ENCODE measurements around the gene UGDH. TPM values are rescaled to one million over a fixed set of nuclear protein-coding genes. Genes with fewer than 3 reads are reported as not detected.
"Not testable (repeated sequence)": the region's sequence is repeated elsewhere in the genome, so short reads cannot be mapped to it uniquely, and the experiment has no call there.

The UGDH gene
- total and polyA plus RNA-seq, 2 experiments from 2014 or later: 223 to 374 TPM

GRCh38 chr4:39541987-39542610 lies 14.9 kb upstream of the UGDH start:
- Histone ChIP-seq H3K36me3 (replicated peaks; ENCODE audit: insufficient read depth, low read depth) (no peaks in the 10 kb centered on the region), H3K9me3 (ENCODE audit: low read depth) (no peaks in the 10 kb centered on the region), H3K27ac (peak overlapping the region; percentile 43), H2AFZ (no peak overlapping the region), H3K4me3 (no peak overlapping the region), H3K4me1 (ENCODE audit: insufficient read depth) (peaks cover 20% of the 10 kb centered on the region), H4K20me1 (ENCODE audit: insufficient read depth, poor library complexity, severe bottlenecking) (no peaks in the 10 kb centered on the region), H3K9me2 (replicated peaks; ENCODE audit: insufficient read depth) (no peaks in the 10 kb centered on the region), H3K27me3 (no peaks in the 10 kb centered on the region), H3K79me2 (peaks cover 3% of the 10 kb centered on the region), H3K4me2 (peak overlapping the region; percentile 36)
- WGBS (ENCODE audit: low lambda C conversion rate, missing lambda C conversion rate): 65% methylated on average over 7 of the region's 7 CpGs
- no peak for DNase-seq (ENCODE audit: low spot score)
- TF ChIP-seq EZH2 (IDR thresholded peaks at IDR 0.05; ENCODE audit: borderline replicate concordance) (no peak), CTCF (IDR thresholded peaks at IDR 0.05; ENCODE audit: poor library complexity) (no peak)

GRCh38 chr4:39539089-39539611 lies 11.9 kb upstream of the UGDH start:
- no peak overlapping the region for H3K27ac ChIP-seq
- no peak overlapping the region for H2AFZ ChIP-seq

GRCh38 chr4:39533541-39533940 lies 6.3 kb upstream of the UGDH start:
- Histone ChIP-seq H3K4me2 (no peak overlapping the region), H3K4me1 (ENCODE audit: insufficient read depth) (peaks cover 3% of the 10 kb centered on the region), H3K4me3 (no peak overlapping the region), H3K27me3 (no peaks in the 10 kb centered on the region), H3K9me3 (ENCODE audit: low read depth) (peaks cover 6% of the 10 kb centered on the region), H3K36me3 (replicated peaks; ENCODE audit: insufficient read depth, low read depth) (peaks cover 4% of the 10 kb centered on the region), H3K27ac (no peak overlapping the region), H4K20me1 (ENCODE audit: insufficient read depth, poor library complexity, severe bottlenecking) (no peaks in the 10 kb centered on the region), H3K9me2 (replicated peaks; ENCODE audit: insufficient read depth) (no peaks in the 10 kb centered on the region), H3K79me2 (peaks cover 26% of the 10 kb centered on the region), H2AFZ (no peak overlapping the region)
- WGBS (ENCODE audit: low lambda C conversion rate, missing lambda C conversion rate): 97% methylated on average over 5 of the region's 5 CpGs
- no peak for DNase-seq (ENCODE audit: low spot score)
- TF ChIP-seq CTCF (IDR thresholded peaks at IDR 0.05; ENCODE audit: poor library complexity): no peak
- no peak for TF ChIP-seq EZH2 (IDR thresholded peaks at IDR 0.05; ENCODE audit: borderline replicate concordance)
- no peak for TF ChIP-seq EZH2phosphoT487 (IDR thresholded peaks at IDR 0.05; ENCODE audit: low read depth, severe bottlenecking, unreplicated experiment)

More at GRCh38 chr4:39539089-39539611, 11.9 kb upstream of the UGDH start:
- Histone ChIP-seq H3K9me2 (replicated peaks; ENCODE audit: insufficient read depth) (no peaks in the 10 kb centered on the region), H3K79me2 (no peaks in the 10 kb centered on the region), H3K36me3 (replicated peaks; ENCODE audit: insufficient read depth, low read depth) (no peaks in the 10 kb centered on the region), H3K9me3 (ENCODE audit: low read depth) (no peaks in the 10 kb centered on the region), H3K27me3 (no peaks in the 10 kb centered on the region), H4K20me1 (ENCODE audit: insufficient read depth, poor library complexity, severe bottlenecking) (no peaks in the 10 kb centered on the region), H3K4me2 (no peak overlapping the region), H3K4me1 (ENCODE audit: insufficient read depth) (peaks cover 13% of the 10 kb centered on the region), H3K4me3 (no peak overlapping the region)
- no peak for DNase-seq (ENCODE audit: low spot score)
- WGBS (ENCODE audit: low lambda C conversion rate, missing lambda C conversion rate): 71% methylated on average over 5 of the region's 5 CpGs
- TF ChIP-seq EZH2 (IDR thresholded peaks at IDR 0.05; ENCODE audit: borderline replicate concordance): no peak
- no peak for TF ChIP-seq CTCF (IDR thresholded peaks at IDR 0.05; ENCODE audit: poor library complexity)
- no peak for TF ChIP-seq EZH2phosphoT487 (IDR thresholded peaks at IDR 0.05; ENCODE audit: low read depth, severe bottlenecking, unreplicated experiment)

- 78% methylated on average over 3 of the region's 3 CpGs for WGBS (ENCODE audit: low lambda C conversion rate, missing lambda C conversion rate)
- DNase-seq (ENCODE audit: low spot score); H3K36me3 ChIP-seq (replicated peaks; ENCODE audit: insufficient read depth, low read depth): not testable (repeated sequence)
Observed at GRCh38 chr4:39532237-39532636, 5.0 kb upstream of the UGDH start.

More at GRCh38 chr4:39532237-39532636, 5.0 kb upstream of the UGDH start:
- not testable (repeated sequence) for H3K4me1 ChIP-seq (ENCODE audit: insufficient read depth); H3K9me2 ChIP-seq (replicated peaks; ENCODE audit: insufficient read depth); H2AFZ ChIP-seq; H3K9me3 ChIP-seq (ENCODE audit: low read depth); H3K4me3 ChIP-seq; H3K27me3 ChIP-seq; H3K4me2 ChIP-seq; H3K27ac ChIP-seq; H4K20me1 ChIP-seq (ENCODE audit: insufficient read depth, poor library complexity, severe bottlenecking)
- H3K79me2 ChIP-seq: peaks cover 28% of the 10 kb centered on the region

Measured in hepatocyte (in vitro differentiated cells).